ENCODE measurements around the gene GRM8. TPM values are rescaled to one million over a fixed set of nuclear protein-coding genes. Genes with fewer than 3 reads are reported as not detected.

GRM8 gene
- total and polyA plus RNA-seq, 9 of the 15 experiments (the other 6 are each of a cell fraction or from before 2014, with no cell fraction given): 0.13 TPM; not detected in 7

DNA sequence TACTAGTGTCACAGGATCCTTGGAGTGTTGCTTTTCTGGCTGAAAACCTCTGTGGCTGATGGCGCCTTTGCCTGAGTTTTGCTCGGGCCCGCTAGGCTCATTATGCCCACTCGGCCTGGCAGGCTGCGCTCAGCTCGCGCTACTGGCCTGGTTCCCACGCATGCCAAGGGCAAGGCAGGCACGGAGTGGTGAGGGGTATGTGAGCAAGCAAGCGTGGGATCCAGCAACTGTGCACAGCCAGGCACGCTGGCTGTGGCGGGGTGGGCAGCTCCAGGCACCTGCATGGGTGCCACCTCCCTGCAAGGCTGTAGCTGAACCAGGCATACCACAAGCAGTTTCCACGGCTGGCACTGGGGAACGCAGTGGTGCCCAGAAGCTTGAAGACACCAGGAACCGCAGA, 562.6 kb downstream of the GRM8 start:
- no peak for FAIRE-seq
- in situ Hi-C loops (cut with MboI): no loop called here
- DNase-seq (ENCODE audit: extremely low read depth in 1 of 4, low spot score in 3 of 4): no peak
- TF ChIP-seq ZNF232 (CRISPR knock-in tag; IDR thresholded peaks at IDR 0.05) (no peak), SMARCA5 (IDR thresholded peaks at IDR 0.05) (no peak), MTA2 (IDR thresholded peaks at IDR 0.05; ENCODE audit: low read depth) (no peak), KLF6 (CRISPR knock-in tag; IDR thresholded peaks at IDR 0.05; ENCODE audit: borderline replicate concordance) (no peak), PRMT5 (CRISPR knock-in tag; IDR thresholded peaks at IDR 0.05) (no peak)
- TF ChIP-seq, protein P1, sequence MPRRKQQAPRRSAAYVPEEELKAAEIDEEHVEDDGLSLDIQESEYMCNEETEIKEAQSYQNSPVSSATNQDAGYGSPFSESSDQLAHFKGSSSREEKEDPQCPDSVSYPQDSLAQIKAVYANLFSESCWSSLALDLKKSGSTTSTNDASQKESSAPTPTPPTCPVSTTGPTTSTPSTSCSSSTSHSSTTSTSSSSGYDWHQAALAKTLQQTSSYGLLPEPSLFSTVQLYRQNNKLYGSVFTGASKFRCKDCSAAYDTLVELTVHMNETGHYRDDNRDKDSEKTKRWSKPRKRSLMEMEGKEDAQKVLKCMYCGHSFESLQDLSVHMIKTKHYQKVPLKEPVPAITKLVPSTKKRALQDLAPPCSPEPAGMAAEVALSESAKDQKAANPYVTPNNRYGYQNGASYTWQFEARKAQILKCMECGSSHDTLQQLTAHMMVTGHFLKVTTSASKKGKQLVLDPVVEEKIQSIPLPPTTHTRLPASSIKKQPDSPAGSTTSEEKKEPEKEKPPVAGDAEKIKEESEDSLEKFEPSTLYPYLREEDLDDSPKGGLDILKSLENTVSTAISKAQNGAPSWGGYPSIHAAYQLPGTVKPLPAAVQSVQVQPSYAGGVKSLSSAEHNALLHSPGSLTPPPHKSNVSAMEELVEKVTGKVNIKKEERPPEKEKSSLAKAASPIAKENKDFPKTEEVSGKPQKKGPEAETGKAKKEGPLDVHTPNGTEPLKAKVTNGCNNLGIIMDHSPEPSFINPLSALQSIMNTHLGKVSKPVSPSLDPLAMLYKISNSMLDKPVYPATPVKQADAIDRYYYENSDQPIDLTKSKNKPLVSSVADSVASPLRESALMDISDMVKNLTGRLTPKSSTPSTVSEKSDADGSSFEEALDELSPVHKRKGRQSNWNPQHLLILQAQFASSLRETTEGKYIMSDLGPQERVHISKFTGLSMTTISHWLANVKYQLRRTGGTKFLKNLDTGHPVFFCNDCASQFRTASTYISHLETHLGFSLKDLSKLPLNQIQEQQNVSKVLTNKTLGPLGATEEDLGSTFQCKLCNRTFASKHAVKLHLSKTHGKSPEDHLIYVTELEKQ (CRISPR knock-in tag; IDR thresholded peaks at IDR 0.05): no peak
- TF ChIP-seq, protein P2, sequence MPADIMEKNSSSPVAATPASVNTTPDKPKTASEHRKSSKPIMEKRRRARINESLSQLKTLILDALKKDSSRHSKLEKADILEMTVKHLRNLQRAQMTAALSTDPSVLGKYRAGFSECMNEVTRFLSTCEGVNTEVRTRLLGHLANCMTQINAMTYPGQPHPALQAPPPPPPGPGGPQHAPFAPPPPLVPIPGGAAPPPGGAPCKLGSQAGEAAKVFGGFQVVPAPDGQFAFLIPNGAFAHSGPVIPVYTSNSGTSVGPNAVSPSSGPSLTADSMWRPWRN (IDR thresholded peaks at IDR 0.05; ENCODE audit: low read depth): no peak
- TF ChIP-seq, protein P3, sequence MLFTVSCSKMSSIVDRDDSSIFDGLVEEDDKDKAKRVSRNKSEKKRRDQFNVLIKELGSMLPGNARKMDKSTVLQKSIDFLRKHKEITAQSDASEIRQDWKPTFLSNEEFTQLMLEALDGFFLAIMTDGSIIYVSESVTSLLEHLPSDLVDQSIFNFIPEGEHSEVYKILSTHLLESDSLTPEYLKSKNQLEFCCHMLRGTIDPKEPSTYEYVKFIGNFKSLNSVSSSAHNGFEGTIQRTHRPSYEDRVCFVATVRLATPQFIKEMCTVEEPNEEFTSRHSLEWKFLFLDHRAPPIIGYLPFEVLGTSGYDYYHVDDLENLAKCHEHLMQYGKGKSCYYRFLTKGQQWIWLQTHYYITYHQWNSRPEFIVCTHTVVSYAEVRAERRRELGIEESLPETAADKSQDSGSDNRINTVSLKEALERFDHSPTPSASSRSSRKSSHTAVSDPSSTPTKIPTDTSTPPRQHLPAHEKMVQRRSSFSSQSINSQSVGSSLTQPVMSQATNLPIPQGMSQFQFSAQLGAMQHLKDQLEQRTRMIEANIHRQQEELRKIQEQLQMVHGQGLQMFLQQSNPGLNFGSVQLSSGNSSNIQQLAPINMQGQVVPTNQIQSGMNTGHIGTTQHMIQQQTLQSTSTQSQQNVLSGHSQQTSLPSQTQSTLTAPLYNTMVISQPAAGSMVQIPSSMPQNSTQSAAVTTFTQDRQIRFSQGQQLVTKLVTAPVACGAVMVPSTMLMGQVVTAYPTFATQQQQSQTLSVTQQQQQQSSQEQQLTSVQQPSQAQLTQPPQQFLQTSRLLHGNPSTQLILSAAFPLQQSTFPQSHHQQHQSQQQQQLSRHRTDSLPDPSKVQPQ (CRISPR knock-in tag; IDR thresholded peaks at IDR 0.05; ENCODE audit: borderline replicate concordance): no peak
- TF ChIP-seq, protein P4, sequence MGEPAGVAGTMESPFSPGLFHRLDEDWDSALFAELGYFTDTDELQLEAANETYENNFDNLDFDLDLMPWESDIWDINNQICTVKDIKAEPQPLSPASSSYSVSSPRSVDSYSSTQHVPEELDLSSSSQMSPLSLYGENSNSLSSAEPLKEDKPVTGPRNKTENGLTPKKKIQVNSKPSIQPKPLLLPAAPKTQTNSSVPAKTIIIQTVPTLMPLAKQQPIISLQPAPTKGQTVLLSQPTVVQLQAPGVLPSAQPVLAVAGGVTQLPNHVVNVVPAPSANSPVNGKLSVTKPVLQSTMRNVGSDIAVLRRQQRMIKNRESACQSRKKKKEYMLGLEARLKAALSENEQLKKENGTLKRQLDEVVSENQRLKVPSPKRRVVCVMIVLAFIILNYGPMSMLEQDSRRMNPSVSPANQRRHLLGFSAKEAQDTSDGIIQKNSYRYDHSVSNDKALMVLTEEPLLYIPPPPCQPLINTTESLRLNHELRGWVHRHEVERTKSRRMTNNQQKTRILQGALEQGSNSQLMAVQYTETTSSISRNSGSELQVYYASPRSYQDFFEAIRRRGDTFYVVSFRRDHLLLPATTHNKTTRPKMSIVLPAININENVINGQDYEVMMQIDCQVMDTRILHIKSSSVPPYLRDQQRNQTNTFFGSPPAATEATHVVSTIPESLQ (CRISPR knock-in tag; IDR thresholded peaks at IDR 0.05): no peak
- TF ChIP-seq, protein P5, sequence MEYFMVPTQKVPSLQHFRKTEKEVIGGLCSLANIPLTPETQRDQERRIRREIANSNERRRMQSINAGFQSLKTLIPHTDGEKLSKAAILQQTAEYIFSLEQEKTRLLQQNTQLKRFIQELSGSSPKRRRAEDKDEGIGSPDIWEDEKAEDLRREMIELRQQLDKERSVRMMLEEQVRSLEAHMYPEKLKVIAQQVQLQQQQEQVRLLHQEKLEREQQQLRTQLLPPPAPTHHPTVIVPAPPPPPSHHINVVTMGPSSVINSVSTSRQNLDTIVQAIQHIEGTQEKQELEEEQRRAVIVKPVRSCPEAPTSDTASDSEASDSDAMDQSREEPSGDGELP (CRISPR knock-in tag; IDR thresholded peaks at IDR 0.05; ENCODE audit: borderline replicate concordance): no peak

More for the DNA sequence above, 562.6 kb downstream of the GRM8 start:
- H3K36me3 ChIP-seq (ENCODE audit: control insufficient read depth, insufficient read depth, low read length): no peaks in the 10 kb centered on the region
- WGBS (ENCODE audit: insufficient coverage, low coverage, missing lambda C conversion rate): 11% methylated on average over 15 of the region's 15 CpGs
- no peak overlapping the region for H3K4me3 ChIP-seq
- H3K4me1 ChIP-seq (replicated peaks in 1 of 2; ENCODE audit: control insufficient read depth in 2 of 2, insufficient read depth in 2 of 2, low read length in 2 of 2): peaks cover 0 to 9% of the 10 kb centered on the region in 2 experiments; a peak in 2 of 5 replicates
- ChIA-PET CTCF (ENCODE audit: low intra/inter-chr PET ratio) (no interaction called here), POLR2A (interaction anchor here (0.6 to 1.3 kb wide), 3 partner anchors 9 to 1014 kb away, joined by 3 to 4 read pairs (median 3); no protein-coding TSS in a partner anchor)
- H3K79me2 ChIP-seq (ENCODE audit: control insufficient read depth, insufficient read depth, low read length): no peaks in the 10 kb centered on the region
- H4K20me1 ChIP-seq (replicated peaks; ENCODE audit: control insufficient read depth, insufficient read depth, low read length): no peaks in the 10 kb centered on the region
- no peak overlapping the region for H3K4me2 ChIP-seq (ENCODE audit: insufficient read depth, low read length)
- peaks cover 4 to 25% of the 10 kb centered on the region in 2 experiments; a peak in 3 of 5 replicates for H3K27me3 ChIP-seq (ENCODE audit: control insufficient read depth in 2 of 2, insufficient read depth in 2 of 2, low read length in 2 of 2)
- no peaks in the 10 kb centered on the region for H3K9me1 ChIP-seq (ENCODE audit: control insufficient read depth, insufficient read depth, low read length)
- H2AFZ ChIP-seq (ENCODE audit: low read depth, low read length): no peak overlapping the region
- H3K27ac ChIP-seq (ENCODE audit: extremely low read depth, low read depth, low read length): no peak overlapping the region
- H3K9me3 ChIP-seq (replicated peaks; ENCODE audit: control insufficient read depth, insufficient read depth, low read depth, low read length): no peaks in the 10 kb centered on the region
- intact Hi-C loops (cut with micrococcal nuclease): no loop called here
- ATAC-seq: no peak
- H3K9ac ChIP-seq (ENCODE audit: insufficient read depth in 1 of 2, low read depth in 2 of 2, low read length in 2 of 2): no peak overlapping the region
- BruUV-seq (replicated peaks): no TSS peak

Measured in K562 (cell line).